ENCODE data around the gene CLCNKB.
"Not testable (repeated sequence)": the region's sequence is repeated elsewhere in the genome, so short reads cannot be mapped to it uniquely, and the experiment has no call there.

The CLCNKB gene

GRCh38 chr1:16036461-16036860 is 7.1 kb upstream of the CLCNKB start:
- DNase-seq, result not testable (repeated sequence)

GRCh38 chr1:16038620-16038912 is 5.0 kb upstream of the CLCNKB start:
- no peak for DNase-seq

GRCh38 chr1:16039871-16040270 is 3.7 kb upstream of the CLCNKB start:
- not testable (repeated sequence) for DNase-seq

- DNase-seq, result no peak
Observed at GRCh38 chr1:16041200-16041599, 2.4 kb upstream of the CLCNKB start.

GRCh38 chr1:16042096-16042495 is 1.5 kb upstream of the CLCNKB start:
- DNase-seq, result no peak

- not testable (repeated sequence) for DNase-seq
Observed at GRCh38 chr1:16042654-16043053, 928 bp upstream of the CLCNKB start.

GRCh38 chr1:16043950-16044349 is 368 bp downstream of the CLCNKB start:
- no peak for DNase-seq

GRCh38 chr1:16046842-16047241 is 3.3 kb downstream of the CLCNKB start:
- DNase-seq, result no peak

GRCh38 chr1:16047791-16048475 is 4.4 kb downstream of the CLCNKB start:
- no peak for DNase-seq

GRCh38 chr1:16048573-16049189 is 5.1 kb downstream of the CLCNKB start:
- DNase-seq, result no peak

GRCh38 chr1:16050328-16050727 is 6.7 kb downstream of the CLCNKB start:
- DNase-seq, result no peak

GRCh38 chr1:16051039-16051438 is 7.5 kb downstream of the CLCNKB start:
- no peak for DNase-seq

- DNase-seq, result not testable (repeated sequence)
Observed at GRCh38 chr1:16051949-16052348, 8.4 kb downstream of the CLCNKB start.

GRCh38 chr1:16053781-16054502 is 10.4 kb downstream of the CLCNKB start:
- no peak for DNase-seq

- no peak for DNase-seq
Observed at GRCh38 chr1:16054598-16055540, 11.3 kb downstream of the CLCNKB start.

- no peak for DNase-seq
Observed at GRCh38 chr1:16055613-16056520, 12.3 kb downstream of the CLCNKB start.

- DNase-seq, result not testable (repeated sequence)
Observed at GRCh38 chr1:16056521-16056912, 12.9 kb downstream of the CLCNKB start.

- DNase-seq, result not testable (repeated sequence)
Observed at GRCh38 chr1:16057314-16057915, 13.8 kb downstream of the CLCNKB start.

GRCh38 chr1:16058394-16059120 is 15.0 kb downstream of the CLCNKB start:
- DNase-seq, result not testable (repeated sequence)

- DNase-seq, result no peak
Observed at GRCh38 chr1:16061266-16061665, 17.7 kb downstream of the CLCNKB start.
